Vagina (tissue), 2 donors: ENCODE measurements around the gene CUL7.

Experiments
- CTCF ChIP-seq, 3 experiments: fragments of 450-650 bp in 2 of 3; fragments of 200-600 bp in 1 of 3; sonication (generic) in 1 of 3; IDR thresholded peaks; one replicate each; pipeline ENCODE4 v1.5.1; 2017 to 2019; ENCODE audit warnings: antibody characterized with exemption in 3 of 3, mild to moderate bottlenecking in 2 of 3, moderate library complexity in 2 of 3
- POLR2AphosphoS5 ChIP-seq, 2 donors: sonication (generic); formaldehyde crosslinking; IDR thresholded peaks; one replicate each; pipeline ENCODE4 v1.9.0; 2017; ENCODE audit warnings: antibody characterized with exemption in 2 of 2, mild to moderate bottlenecking in 2 of 2, low read depth in 1 of 2; ENCODE audit not compliant: insufficient read depth in 1 of 2

DNA sequence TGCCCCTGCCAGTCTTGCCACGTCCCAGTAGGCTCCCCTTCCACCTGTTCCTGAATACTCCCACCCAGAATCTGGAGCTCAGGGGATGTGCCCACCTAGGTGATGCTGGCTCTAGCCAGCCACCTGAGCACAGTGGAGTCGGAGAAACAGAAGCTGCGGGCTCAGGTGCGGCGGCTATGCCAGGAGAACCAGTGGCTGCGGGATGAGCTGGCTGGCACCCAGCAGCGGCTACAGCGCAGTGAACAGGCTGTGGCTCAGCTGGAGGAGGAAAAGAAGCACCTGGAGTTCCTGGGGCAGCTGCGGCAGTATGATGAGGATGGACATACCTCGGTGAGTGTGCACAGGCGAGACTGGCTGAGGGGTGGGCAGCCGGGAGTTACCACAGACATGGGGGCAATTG lies 9.2 kb upstream of the CUL7 start:
- TF ChIP-seq POLR2AphosphoS5 (IDR thresholded peaks at IDR 0.05; ENCODE audit: insufficient read depth in 1 of 2, low read depth in 1 of 2) (no peak), CTCF (IDR thresholded peaks at IDR 0.05) (no peak)
